Activated CD8-positive, alpha-beta memory T cell treated with anti-CD3 and anti-CD28 coated beads for 24 hours (primary cell): ENCODE results near the gene TXK.

Source experiments
- DNase-seq: peaks from one replicate; pipeline ENCODE4 v3.0.0-alpha.2; 2020

Gene TXK

DNA sequence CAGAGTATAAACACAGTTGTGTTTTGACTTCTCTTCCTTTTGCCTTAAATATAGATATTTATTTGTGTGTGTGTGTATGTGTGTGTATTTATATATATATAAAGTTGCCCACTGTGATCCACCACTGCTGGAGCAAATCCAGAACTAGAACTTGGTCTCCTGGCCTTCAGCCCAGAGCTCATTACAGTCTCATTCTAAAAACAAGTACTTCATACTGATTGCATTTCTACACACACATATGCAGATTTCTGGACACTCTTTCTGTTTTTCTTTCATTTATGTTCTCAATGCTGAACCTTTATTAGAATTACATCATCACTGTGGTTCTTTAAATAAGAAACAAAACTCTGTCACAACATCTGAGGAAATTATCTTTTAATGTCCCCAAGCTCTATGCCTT lies 381 bp downstream of the TXK start:
- DNase-seq = no peak

GRCh38 chr4:48131736-48132135 lies 2.3 kb downstream of the TXK start:
- DNase-seq = no peak

- DNase-seq = no peak
Measured at GRCh38 chr4:48130100-48130499, 4.0 kb downstream of the TXK start.

GRCh38 chr4:48129307-48130014 lies 4.6 kb downstream of the TXK start:
- peak; percentile 78 for DNase-seq

DNA sequence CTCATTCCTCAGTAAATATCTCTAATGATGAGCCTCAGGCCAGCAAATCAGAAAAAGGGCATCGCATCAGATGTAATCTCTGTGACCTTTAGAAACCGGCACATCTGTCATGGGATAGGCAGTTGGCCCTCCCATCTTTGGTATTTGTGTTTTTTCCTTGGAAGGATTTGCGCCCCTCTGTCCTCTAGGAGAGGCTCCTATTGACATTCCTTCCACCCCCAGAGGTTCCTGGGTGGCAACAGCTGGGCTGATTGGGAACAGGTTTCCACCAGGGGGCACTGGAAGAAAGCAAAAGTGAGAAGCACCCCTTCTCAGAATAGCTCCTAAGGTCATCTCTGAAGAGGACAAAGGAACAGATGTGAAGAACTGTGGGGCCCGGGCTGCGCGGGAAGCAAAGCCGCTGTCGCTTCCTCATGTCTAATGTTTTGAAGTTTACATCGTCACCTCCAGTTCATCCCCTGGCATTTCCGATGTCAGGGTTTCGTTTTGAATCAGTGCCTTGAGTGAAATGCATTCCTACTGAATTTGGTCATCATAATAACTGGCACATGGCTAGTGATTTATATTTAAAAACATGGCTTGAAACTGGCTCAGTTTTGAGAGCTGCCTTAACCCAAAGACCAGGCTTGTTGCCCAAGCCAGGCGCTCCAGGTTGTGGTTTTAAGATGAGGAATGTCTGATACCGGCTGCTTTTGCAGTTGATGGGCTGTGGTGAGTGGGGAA lies 6.2 kb downstream of the TXK start:
- peak; percentile 85 for DNase-seq

- no peak for DNase-seq
Measured at GRCh38 chr4:48127231-48127630, 6.8 kb downstream of the TXK start.

DNA sequence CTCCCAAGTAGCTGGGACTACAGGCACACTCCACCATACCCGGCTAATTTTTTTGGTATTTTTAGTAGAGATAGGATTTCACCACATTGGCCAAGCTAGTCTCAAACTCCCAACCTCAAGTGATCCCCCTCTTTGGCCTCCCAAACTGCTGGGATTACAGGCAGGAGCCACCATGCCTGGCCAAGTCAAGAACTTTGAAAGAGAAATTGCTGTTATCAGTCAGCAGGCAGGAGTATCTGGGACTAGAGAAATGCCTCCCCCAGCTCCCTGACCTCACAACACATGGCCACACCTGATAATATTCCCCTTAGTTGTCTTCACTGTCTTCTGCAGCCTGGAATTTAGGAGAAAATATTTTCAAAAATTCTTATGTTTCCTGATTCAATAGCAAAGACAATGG lies 7.4 kb downstream of the TXK start:
- no peak for DNase-seq

DNA sequence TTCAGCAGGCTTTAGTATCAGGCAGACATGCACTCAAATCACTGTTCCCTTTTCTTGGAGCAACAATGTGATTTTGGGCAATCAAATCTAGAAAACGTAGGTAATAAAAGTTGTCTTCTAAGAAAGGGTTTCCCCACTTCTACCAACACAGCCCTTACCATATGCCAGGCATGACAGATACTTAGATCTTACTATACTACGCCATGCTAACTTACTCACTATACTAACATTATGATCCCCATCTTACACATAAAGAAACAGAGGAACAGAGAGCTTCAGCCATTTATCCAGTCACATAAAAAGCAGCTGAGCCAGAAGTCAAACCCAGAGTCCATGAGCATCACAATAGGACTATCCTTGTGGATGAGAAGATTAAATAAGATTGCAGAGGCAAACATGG lies 9.2 kb downstream of the TXK start:
- no peak for DNase-seq

GRCh38 chr4:48122756-48123155 lies 11.3 kb downstream of the TXK start:
- DNase-seq = no peak

DNA sequence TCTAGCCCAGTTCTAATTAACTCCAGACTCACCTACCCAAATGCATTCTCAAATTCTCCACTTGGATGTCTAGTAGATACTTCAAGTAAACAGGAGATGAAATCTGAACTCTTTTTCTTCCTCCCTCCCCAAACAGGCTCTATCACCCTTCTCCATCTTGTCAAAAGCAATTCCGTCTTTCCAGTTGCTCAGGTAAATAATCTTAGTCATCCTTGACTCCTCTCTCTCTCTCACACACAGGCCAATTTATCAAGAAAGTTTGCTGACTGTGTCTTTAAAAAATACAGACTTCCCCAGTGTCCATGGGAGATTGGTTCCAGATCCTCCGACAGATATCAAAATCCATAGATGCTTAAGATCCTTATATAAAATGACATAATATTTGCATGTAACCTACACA lies 12.9 kb downstream of the TXK start:
- no peak for DNase-seq

DNA sequence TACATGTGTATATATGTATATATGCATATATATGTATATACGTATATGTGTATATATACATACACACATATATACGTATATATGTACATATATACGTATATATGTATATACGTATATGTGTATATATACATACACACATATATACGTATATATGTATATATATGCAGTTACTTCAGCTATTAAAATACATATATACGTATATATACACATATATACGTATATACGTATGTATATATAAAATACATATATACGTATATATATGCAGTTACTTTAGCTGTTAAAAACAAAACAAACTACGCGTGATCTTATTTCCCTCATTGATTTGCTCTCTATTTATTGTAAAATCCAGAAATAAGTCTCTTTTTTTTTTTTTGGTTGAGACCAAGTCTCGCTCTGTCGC lies 13.9 kb downstream of the TXK start:
- no peak for DNase-seq

DNA sequence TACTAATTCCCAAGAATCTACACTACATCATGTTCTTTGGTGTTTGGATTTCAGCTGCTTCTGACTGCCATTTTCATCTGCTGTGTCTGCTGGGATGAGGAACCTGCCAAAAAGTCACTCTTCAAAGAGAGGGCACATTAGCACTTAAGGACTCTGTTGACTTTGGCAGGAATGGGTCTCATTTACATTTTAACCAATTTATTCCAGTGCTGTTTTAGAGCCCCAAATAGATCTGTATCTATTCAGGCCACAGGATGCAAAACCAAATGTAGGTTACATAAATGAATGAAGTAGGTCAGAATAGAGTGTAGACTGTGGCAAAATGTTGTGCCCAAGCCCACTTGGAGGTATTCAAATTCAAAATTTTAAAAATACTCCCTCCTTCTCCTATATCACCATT lies 14.4 kb downstream of the TXK start:
- no peak for DNase-seq

- DNase-seq = no peak
Measured at GRCh38 chr4:48118081-48118480, 16.0 kb downstream of the TXK start.

GRCh38 chr4:48116582-48116981 lies 17.5 kb downstream of the TXK start:
- no peak for DNase-seq

- no peak for DNase-seq
Measured at GRCh38 chr4:48114412-48114811, 19.6 kb downstream of the TXK start.

DNA sequence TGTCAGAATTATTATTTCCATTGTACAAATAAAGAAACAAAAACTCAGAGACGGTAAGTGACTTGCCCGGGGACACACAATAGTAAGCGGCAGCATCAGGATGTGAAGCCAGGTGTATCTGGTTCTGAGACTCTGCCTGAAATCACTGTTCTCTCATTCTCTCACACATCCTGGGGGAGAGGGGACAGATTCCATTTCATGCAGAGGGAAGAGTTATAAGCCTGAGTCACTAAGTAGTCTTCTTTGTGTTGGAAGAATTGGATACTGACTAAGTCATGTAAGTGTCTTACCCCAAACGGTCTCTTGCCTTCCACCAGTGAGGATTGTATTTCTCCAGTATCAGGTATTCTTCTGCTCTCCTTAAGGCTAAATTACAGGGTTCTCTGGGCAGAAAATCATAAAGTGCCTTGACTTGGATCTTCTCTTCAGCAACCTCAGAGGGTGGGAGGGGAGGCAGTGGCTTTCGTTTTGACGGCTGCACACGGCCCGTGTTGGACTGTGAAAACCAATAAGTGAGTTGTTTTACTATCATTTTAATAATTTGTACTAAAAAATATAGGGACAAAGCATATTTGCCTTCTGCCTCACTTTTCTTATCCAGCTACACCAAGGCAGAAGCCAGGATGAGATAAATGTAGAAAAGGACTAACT lies 21.9 kb downstream of the TXK start:
- no peak for DNase-seq

DNA sequence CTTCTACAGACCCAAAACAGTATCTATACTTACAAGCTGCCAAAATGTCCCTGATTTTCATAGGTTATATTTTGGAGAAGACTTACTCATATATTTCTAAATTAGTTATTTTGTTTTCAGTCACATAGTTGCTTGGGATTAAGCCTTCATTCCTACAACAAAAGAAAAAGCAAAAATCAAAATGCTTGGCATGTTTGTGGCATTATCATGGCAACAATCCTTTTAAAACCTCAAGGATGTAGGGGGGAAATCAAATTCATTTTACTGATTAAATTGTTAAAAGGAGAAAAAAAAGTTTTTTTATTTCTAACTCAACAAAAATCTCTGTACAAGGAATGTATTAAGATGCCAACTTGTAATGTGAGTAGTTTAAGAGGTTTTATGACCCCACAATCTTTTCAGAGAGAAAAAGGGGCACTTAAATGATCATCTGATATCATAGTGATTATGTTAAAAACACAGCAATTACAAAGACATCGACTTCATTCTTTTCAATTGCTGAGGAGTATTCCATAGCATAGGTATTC lies 23.5 kb downstream of the TXK start:
- DNase-seq = no peak

DNA sequence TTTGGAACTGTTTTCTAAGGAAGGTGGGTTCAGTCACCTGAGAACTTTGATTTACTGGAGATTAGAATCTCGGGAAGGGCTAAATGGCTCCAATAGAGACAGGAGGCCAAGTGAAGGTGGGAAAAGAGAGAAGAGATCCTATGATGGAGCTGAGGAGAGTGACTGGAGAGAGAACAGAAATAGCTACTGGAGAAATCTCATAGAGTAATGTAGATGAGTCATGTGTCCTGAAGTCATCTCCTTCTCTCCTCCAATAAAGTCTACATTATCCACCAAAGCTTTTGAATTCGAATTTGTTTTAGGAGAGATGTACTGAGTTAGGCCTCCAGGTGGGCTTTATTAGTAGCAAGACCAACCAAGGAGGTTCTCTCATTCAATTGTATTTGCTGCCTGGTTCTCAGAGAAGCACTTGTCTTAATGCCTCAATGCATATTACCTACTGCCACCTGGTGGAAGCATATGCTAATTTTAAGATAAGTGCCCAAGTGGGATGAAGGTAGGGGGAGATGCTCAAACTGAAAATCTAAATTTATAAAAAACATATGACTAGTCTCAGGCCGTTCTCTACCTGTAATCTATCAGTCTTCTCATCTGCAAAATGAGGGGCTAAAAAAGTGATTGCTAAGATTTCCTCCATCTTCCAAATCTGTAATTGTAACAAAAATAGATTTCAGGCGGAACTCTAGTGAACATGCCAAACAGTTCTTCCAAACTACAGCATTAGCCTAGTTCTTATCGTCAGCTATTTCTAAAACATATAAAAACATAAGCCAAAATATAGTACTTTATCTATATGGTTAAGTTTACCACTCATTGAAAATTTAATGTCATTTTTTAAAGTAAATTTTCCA lies 24.4 kb downstream of the TXK start:
- no peak for DNase-seq

GRCh38 chr4:48108309-48109073 lies 25.6 kb downstream of the TXK start:
- no peak for DNase-seq

- no peak for DNase-seq
Measured at GRCh38 chr4:48105230-48105629, 28.8 kb downstream of the TXK start.

DNA sequence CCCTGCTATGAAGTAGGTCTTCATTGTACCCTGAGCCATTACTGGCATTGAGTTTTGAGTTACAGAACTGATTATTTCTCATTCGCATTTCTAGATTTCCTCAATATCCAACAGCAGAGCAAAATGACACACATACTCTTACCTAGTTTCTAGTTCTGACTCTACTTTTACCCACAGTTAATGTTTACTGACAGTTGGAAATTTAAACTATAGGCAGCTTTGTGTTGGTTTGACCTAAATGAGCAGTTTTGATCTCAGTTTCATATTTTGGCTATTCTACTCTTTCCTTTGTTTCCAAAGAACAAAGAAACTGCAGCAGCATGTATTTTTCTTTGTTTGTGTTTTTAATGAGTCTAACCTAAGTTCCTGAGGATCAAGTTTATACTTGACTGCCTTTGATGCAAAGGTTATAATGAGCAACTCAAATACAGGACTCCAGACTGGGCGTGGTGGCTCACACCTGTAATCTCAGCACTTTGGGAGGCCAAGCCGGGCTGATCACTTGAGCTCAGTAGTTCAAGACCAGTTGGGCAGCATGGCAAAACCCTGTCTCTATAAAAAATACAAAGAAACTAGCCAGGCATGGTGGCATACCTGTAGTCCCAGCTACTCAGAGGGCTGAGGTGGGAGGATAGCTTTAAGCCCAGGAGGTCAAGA lies 30.4 kb downstream of the TXK start:
- no peak for DNase-seq

- DNase-seq = no peak
Measured at GRCh38 chr4:48102303-48102702, 31.7 kb downstream of the TXK start.
